T follicular helper cell (primary cell): ENCODE data around the gene SLC4A2.

Source experiments
- DNase-seq: peaks from one replicate; pipeline ENCODE4 v3.0.0-alpha.2; 2020; ENCODE audit warnings: low read depth

Gene SLC4A2

DNA sequence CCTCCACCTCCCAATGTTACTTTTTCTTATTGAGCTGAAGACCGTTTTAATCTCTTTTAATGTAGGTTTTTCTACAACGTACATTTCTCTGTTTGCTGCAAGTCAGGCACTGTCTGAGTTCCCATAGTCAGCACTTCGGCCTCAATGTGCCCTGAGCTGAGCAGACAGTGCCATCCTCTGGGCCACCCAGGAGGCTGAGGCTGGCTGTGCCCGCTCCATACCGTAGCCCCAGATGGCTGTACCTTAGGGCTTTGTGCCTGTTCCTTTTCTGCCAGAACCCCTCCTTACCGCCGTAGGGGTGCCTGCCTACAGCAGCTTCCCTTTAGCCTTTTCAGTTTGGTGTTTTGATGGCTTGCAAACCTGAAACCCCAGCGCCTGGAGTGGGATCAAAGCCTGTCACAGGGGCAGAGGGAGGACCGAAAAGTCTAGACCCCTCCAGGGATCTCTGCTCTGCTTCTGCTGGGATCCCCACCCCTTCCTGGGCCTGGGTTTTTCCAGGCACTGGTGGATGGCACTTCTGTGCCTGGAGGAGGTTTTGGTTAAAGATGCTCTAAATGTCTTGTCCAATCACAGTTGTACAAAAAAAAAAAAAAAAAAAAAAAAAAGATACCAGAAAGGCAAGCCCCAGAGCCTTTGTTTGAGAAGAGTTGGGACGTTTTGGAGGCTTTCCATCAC, 35.9 kb downstream of the SLC4A2 start:
- no peak for DNase-seq

- peak; percentile 35 for DNase-seq
Measured at GRCh38 chr7:151095828-151096475, 36.6 kb downstream of the SLC4A2 start.

- no peak for DNase-seq
Measured at GRCh38 chr7:151099486-151100211, 40.3 kb downstream of the SLC4A2 start.

DNA sequence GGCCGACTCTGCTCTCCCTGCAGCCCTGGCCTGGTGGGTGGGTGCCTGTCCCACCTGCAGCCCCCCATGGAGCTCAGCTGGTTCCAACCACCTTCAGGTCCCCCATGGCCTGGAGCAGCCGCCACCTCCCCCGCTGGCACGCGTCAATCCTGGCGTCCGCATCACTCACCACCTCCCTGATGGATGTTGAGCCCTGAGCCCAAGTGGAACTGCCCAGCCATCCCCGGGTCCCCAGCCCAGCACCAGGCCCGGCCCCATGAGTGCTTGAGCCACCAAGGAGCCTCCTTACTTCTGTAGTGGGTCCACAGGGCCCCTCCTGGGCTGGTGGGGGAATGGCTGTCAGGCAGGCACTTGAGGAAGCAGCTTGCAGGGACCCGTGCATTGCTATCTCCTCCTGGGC, 41.5 kb downstream of the SLC4A2 start:
- no peak for DNase-seq

- no peak for DNase-seq
Measured at GRCh38 chr7:151101621-151102396, 42.4 kb downstream of the SLC4A2 start.

DNA sequence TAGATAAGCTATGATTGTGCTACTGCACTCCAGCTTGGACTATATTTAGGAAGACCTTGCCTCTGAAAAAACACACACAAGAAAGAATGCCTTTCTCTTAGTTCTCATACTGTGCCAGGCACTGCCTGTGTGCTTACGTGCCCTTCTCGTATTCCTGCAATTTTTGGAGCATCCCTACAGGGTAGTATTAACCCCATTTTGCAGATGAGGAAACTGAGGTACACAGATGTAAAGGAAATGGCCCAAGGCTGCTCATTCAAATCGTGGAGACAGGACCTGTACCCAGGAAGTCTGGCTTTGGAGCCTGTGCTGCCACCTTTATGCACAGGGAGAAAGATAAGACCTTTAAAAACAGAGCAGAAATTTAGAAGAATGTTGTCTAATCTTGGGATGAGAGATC, 43.6 kb downstream of the SLC4A2 start:
- no peak for DNase-seq

GRCh38 chr7:151103973-151104372, 44.6 kb downstream of the SLC4A2 start:
- no peak for DNase-seq

DNA sequence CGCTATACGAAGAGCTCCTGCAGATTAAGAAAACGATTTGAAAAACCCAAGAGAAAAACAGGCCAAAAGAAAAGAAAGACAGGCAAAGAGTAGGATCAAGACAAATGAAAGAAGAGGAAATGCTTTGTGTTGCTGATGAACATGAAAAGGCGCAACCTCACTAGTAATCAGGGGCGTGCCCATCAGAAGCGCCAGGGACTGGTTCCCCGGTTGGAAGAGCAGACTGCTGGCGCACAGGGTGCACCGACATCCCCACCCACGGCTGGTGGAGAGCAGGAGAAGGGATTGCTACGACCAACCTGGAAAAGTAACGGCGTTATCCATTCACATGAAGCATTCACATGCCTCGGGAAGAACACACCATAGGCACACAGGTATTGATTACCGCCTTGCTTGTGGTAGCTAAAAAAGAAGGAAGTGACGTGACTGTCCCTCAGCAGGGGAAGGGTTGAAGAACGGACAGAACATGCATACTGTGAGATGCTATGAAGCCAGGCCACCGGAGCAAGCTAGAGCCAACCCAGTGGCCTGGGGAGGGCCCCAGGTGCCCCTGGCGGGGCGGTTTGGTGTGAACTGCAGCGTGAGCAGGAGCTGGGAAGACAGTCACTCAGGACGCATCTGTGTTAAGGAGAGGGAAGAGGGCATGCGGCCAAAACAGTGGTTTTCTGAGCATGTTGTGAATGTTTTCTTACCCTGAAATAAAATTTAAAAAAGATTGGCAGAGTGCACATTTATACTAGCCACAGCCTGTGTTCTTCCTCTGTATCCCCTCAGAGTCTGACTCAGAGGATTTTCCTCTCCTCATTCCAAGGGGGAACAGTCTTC, 45.2 kb downstream of the SLC4A2 start:
- no peak for DNase-seq

- DNase-seq: no peak
Measured at GRCh38 chr7:151107882-151108281, 48.5 kb downstream of the SLC4A2 start.

DNA sequence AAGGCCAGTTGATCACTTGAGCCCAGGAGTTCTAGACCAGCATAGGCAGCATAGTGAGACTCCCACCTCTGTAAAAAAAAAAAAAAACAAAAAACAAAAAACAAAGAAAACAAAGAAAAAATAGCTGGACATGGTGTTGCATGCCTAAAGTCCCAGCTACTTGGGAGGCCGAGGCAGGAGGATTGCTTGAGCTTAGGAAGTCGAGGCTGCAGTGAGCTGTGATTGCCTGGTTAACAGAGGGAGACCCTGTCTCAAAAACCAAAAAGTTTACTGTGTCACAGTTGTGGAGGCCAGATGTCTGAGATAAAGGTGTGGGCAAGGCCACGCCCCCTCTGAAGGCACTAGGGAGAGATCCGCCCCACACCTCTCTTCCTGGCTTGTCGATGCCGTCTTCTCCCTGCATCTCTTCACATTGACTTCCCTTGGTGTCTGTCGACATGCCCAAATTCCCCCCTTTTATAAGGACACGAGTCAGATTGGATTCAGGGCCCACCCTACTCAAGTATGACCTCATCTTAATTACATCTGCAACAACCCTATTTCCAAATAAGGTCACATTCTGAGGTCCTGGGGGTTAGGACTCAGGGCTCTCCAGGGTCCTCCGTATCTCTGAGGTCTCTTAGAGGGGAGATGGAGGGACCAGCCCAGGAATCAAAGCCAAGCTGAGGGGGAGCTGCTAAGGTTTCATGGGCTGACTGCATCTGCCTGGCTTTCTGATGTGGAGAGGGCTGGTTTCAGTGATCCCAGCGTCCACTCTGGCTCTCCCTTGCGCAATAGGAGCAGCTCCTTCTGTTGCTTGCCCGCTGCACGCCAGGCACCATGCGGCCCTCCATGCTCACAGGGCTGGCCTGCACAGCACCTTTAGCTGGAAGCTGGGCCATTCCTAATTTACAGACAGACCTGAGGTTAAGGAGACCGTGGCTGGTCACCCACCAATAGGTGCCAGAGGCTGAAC, 50.0 kb downstream of the SLC4A2 start:
- no peak for DNase-seq

DNA sequence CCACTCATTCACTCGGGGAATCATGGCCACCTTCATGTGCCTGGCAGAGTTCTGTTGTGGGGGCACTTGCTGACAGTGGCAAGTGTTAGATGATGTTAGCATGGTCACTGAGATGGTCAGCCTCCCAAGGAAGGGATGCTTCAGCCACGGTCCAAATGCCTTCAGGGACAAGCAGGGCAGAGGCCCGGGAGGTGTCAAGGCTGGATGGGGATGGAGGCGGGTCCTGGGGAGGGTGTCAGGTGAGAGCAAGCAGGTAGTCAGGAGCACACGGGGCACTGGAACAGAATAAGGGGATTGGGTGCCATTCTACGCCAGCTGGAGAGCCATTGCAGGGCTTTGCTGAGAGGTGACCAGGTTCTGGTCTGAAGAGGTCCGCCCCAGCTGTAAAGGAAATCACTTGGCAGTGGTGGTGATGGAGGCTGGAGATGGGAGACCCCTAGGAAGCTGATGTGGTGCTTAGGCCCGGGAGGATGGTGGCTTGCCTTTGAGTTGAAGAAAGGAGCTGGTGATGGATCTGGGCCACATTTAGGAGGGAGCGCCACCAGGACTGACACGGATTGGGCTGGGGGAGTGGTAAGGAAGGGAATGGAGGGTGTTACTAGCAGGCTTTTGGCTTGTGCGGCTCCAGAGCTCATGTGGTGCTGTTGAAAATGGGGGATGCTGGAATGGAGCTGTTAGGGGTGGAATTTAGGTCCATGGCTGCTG, 51.0 kb downstream of the SLC4A2 start:
- no peak for DNase-seq

DNA sequence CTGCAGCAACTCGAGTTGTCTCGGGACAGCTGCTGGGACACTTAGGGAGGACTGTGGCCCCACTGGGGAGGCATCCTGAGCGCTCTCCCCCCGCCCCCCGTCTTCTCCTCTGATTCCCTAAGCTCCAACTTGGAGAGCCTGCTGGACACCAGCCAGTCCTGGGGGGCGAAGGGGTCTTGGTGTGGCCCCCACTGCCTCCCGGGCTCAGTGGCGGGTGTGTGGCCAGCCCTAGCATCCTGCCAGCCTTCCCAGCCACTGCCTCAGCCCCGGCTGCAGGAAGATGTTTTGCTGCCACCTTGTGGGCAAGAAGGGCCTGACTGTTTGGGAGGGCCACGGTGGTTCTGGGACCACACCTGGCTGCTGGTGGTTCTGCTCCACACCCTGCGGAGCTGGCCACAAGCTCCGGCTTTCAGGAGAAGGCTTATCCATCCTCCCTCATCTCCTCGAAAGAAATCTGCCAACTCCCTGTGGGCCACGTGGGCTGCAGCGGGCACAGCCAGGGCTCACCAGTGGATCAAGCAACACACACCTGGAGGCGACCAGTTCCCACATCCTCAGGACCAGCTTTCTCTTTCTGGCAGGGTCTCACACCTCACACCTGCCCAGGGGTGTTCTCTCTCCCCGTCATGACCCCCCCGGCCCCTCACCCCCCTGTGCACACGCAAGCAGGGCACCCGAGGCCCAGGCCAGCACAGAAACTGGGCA, 51.7 kb downstream of the SLC4A2 start:
- peak; percentile 69 for DNase-seq

DNA sequence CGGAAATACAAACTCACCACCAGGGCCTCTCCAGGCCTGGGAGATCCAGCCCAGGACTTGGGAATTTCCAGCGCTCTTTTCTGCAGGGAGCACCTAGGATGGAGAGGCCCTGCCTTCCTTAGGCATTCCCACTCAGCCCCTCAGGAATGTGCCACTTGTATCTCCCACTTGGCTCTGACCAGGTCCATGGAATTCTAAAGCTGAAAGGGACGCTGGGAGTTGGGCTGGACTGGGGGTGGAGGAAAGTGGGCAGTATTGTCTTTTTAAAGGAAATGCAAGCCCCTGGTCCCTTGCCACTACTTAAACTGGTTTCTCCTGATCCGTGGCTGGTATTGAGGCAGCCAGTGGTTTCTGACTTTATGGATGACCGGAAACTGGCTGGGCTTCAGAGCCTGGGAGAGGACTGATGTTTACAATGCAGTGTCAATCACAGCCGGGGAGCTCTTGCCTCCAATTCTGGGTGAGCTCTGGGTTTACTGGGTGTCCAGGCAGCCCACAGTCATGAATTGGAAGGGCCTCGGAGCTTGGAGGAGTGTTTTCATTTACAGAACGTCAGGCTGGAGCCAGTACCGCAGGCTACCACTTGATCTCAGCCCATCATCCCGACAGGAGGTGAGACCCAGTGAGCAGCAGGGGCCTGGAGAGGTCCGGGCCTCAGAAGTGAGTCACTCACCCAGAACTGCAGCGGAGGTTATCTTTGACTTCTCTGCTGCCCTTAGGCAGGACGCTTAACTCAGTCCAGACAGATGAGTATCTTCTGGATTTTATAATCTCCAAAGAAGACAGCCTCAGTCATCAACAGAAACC, 54.2 kb downstream of the SLC4A2 start:
- DNase-seq: no peak

- no peak for DNase-seq
Measured at GRCh38 chr7:151114151-151115090, 55.0 kb downstream of the SLC4A2 start.

- no peak for DNase-seq
Measured at GRCh38 chr7:151115121-151115835, 55.9 kb downstream of the SLC4A2 start.

- DNase-seq: no peak
Measured at GRCh38 chr7:151115836-151116418, 56.5 kb downstream of the SLC4A2 start.
